ENCODE data around the gene RANBP2.

- no peak for TF ChIP-seq CTCF (IDR thresholded peaks at IDR 0.05)
- TF ChIP-seq POLR2A (IDR thresholded peaks at IDR 0.05), result no peak
- no peak for TF ChIP-seq EP300 (IDR thresholded peaks at IDR 0.05)
- TF ChIP-seq POLR2AphosphoS5 (IDR thresholded peaks at IDR 0.05), result no peak
Observed at GRCh38 chr2:108825736-108826135, 106.5 kb downstream of the RANBP2 start.

Measured in suprapubic skin (tissue), 4 donors.